Cardiac septum (tissue), 1 donor: ENCODE measurements around the gene MCEE. TPM values are rescaled to one million over a fixed set of nuclear protein-coding genes. Genes with fewer than 3 reads are reported as not detected.
"Not testable (repeated sequence)": the region's sequence is repeated elsewhere in the genome, so short reads cannot be mapped to it uniquely, and the experiment has no call there.

Experiments used
- DNase-seq: peaks from one replicate; pipeline ENCODE4 v3.0.0-alpha.2; 2020; ENCODE audit warnings: low spot score
- intact Hi-C: fragments of 100-400 bp; cut with DNase I; formaldehyde crosslinking; loops from one replicate; pipeline ENCODE4 v1.14.0; 2022
- total RNA-seq: library from RNA; stranded (reverse); fragmentation: NEBNext Ultra II Directional; extraction: Animal tissue kit (Norgen Biotek cat#: 25700); gene quantifications from one replicate; pipeline ENCODE4 v1.2.1, GENCODE V29; 2021
- donor health status: DM: no; HTN: no; CAD: no.

Gene MCEE
- total RNA-seq, 1 donor from 2014 or later = 26.3 TPM

DNA sequence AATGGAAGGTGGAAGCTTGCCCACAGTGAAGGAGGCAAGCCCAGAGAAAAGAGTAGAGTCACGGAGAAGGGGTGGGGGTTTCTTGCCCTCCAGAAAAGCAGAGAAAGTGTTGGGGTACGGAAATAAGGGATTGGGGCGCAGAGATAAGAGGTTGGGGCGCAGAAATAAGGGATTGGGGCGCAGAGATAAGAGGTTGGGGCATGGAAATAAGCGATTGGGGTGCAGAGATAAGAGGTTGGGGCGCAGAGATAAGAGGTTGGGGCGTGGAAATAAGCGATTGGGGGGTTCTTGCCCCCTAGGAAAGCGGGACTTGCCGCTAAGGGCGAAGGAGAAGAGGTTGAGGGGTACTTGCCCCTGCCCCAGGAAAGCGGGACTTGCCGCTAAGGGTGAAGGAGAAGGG is 40.6 kb downstream of the MCEE start:
- intact Hi-C loops, DNase-seq: not testable (repeated sequence)

DNA sequence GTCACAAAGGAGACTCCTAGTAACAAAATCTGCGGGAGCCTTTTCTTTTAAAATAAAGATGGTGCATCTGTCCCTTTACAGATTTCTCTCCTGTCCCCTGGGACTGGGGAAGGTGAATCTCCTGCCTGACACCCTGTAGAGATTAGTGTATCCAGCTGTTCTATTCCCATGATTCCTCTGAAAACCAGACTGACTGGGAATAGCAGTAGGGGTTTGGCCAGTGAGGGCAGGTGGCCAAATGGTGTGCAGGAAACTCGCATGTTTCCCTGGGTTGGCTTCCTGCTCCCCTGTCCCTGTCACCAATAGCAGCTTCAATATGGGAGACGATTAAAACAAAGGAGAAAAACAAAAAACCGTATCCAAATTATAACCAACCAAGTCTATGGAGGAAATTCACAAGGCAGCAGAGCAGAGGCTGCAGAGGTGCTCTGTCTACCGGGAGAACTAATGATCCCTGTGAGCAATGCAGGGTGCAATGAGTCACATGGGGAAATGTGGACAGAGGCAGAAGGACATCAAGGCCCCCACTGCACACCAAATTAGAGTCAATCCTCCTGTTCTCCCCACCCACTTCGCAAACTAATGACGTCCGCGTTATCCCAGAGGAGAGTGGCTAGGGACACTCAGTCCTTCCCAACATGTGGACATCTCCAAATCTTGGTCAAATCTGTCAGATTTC is 44.6 kb downstream of the MCEE start:
- intact Hi-C loops = not testable (repeated sequence)

DNA sequence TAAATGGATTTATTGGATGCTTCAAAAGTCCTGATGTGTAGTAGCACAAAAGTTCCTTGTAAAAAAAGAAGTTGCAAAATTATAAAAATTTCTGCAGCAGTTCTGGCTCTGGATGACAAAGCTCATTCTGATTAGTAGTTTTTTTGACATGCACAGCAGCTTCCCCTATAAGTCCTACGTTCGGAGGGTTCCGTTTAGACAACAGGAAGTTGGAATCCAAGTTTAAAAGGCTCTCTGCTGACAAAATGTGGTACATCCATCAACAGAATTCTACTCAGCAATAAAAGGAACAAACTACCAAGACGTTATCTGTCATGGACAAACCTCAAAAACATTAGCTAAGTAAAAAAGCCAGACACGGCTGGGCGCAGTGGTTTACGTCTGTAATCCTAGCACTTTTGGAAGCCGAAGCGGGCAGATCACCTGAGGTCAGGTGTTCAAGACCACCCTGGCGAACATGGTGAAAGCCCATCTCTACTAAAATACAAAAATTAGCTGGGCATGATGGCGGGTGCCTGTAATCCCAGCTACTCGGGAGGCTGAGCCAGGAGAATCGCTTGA is 46.2 kb downstream of the MCEE start:
- DNase-seq, intact Hi-C loops: not testable (repeated sequence)

More for the DNA sequence above, 44.6 kb downstream of the MCEE start:
- not testable (repeated sequence) for DNase-seq

DNA sequence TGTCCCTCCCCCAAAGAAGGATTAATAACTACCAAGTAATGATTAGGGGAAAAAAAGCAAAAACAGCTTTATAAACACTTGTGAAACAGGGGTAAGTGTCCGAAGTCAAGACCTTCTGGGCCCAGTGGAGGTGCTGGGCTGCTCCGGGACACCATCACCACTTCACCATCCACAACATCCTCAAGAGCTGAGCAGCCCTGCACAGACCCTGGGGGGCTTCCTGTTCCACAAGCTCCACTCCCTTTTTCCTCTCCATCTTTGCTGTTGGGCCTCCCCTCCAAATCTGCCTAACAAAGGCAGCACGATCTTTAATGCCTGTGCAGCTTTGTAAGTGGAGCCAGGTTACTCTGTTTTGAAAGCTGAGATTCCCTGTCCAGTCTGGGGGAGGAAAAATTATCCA is 46.7 kb downstream of the MCEE start:
- DNase-seq, intact Hi-C loops: not testable (repeated sequence)

DNA sequence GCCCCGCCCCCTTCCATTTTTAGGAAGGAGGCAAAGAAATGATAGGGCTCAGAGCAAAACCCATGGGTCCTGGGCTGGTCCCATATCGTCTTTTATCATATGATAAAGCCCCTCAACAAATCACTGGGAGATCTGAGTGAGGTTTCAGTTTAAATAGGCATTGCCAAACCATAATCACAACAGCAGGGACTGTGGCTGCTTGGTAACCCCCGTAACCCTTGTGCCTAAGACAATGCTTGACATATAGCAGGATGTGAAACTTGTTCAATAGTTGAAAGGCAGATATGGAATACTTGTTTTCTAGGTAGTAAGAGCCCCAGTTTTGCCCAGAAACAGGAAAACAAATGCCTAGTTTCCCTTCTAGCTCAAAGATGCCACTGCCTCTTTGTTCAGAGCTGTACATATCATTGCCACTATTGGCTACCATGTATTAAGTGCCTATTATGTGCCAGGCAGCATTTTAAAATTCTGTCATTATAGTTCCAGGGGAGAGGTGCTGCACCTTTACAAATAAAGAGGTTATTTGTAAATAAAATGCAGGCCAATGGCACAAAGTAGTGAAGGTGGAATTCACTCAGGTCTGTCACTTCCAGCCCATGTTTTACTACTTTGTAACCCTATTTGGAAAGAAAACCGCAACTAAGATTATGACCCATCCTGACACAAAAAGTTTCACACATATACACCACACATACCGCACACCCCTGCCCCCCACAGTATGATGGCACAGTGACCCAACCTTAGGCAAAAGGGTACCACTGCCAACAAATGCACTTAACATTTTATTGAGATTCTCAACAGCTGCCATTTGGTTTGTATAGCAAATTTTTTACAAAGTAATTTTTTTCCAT is 47.4 kb downstream of the MCEE start:
- intact Hi-C loops = no loop called here
- no peak for DNase-seq

DNA sequence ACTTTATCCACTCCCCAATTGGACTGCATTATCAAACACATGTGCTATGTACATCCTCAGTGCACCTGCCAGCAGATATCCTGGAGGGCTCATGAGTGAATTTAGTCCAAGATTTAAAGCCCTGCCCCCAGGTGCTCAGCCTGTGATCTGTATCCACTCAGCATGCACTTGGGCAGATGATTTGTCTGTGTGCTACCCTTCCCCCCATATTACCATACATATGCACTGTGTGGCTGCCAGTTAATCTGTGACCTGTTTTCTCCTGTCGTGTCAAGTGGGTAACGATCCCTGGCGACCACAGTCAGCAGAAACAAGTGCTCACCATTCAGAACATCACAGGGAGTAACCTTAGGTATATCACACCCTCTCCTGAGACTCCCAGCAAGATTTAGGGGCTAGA is 51.4 kb downstream of the MCEE start:
- intact Hi-C loops = no loop called here
- DNase-seq = no peak

DNA sequence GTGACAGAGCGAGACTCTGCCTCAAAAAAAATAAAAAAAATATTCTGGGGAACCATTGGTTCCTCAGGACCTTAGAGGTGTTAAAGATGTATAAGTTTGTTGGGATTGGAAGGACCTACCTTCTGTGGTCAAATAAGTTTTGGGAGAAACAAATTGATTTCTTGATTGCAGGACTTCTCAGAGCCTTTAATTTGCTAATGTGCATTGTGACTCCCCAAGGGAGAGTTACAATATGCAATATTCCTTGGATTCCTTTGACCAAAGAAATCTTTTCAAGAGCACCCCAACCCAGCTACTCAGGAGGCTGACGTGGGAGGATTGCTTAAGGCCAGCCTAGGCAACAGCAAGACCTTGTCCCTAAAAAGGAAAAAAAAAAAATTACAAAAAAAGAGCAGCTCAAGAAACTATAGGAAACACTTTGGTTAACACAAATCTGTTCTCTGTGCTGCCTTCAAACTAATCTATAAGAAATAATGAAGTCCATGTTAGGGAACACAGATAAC is 55.1 kb downstream of the MCEE start:
- intact Hi-C loops = no loop called here
- no peak for DNase-seq

DNA sequence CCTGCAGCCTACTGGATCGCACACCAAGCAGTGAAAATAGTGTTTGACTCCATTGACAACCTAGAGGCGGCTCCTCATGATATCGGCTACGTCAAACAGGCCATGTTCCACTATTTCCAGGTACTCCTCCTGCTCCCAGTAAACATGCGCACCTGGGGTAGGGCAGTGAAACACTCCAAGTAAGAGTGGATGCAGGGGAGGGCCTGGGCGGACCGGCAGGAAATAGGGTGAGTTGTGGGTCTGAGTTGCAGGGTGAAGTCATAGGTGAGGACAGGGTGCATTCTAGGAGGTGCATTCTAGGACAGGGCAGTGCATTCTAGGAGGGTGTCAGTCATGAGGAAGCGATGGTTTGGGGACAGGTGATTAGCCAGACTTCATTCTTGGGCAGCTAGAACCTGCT is 56.6 kb downstream of the MCEE start:
- intact Hi-C loops = no loop called here
- DNase-seq = no peak

DNA sequence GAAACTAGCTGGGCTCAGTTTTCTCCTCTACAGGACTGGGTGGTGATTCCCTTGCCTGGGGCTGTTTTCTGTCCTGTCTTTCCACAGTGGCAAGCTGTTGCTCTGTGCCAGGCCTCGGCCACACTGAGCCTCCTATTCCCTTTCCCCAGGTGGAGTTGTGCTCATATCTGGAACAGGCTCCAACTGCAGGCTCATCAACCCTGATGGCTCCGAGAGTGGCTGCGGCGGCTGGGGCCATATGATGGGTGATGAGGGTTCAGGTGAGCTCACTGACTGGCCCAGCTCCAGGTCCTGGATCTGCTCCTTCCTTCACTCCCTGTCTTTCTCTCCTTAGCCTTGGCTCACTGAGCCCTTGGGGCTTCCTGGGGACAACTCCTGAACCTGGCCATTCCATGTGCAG is 57.5 kb downstream of the MCEE start:
- no peak for DNase-seq

DNA sequence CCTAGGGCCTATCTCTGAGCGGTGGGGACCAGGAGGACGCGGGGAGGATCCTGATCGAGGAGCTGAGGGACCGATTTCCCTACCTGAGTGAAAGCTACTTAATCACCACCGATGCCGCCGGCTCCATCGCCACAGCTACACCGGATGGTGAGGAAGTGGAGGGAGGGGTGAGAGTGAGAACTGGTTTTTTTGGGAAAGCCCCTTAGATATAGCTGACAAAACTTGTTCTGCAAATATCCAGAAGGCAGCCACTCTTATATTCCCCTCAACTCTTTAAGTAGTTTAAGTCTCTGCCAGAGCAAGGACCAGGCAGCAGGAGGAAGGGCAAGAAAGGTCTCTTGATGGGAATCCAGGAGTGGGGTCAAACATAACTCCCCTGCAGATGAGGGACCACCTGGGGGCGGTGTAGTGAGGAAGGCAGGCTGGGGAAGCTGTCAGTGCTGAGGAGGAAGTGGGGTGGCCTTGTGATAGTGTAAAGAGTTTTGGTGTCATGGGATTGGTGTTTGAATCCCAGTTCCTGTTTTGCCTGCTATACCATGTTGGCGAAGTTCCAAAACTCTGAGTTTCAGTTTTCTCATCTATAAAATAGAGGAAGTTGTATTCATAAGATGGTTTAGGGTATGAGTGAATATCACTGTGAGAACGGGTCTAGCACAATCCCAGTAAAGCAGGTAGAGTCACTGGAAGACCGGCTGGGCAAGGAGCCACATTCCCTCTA is 58.2 kb downstream of the MCEE start:
- intact Hi-C loops = no loop called here
- no peak for DNase-seq

More for the DNA sequence above, 57.5 kb downstream of the MCEE start:
- intact Hi-C loops = no loop called here

DNA sequence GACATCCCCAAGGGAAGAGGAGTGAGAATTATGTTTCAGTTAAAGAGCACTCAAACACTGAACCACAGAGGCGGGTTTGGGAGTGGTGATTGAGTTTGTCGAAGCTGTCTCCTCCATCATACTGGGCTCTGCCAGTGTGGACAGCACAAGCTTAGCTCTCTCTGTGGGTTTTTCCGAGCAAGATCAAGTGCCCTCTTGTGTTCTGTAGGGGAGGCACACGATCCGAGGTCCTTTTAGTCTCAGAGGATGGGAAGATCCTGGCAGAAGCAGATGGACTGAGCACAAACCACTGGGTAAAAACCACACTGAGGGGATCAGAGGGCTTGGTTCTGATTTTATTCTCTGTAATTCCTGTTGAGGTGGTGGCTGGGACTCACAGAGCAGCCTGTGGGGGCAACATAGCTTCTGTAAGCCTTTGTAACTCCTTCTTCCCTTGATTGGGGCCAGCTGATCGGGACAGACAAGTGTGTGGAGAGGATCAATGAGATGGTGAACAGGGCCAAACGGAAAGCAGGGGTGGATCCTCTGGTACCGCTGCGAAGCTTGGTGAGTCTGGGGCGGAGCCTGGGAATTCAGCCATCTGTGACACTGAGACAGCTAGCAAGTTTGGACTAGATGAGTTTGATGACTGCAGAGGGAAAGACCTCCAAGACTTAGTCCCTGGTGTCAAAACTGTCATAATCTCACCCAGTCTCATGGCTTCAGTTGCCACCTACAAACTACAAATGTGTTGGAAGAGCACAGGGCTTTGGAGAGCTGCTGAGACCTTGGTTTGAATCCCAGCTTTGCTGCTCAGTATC is 59.5 kb downstream of the MCEE start:
- DNase-seq = no peak

DNA sequence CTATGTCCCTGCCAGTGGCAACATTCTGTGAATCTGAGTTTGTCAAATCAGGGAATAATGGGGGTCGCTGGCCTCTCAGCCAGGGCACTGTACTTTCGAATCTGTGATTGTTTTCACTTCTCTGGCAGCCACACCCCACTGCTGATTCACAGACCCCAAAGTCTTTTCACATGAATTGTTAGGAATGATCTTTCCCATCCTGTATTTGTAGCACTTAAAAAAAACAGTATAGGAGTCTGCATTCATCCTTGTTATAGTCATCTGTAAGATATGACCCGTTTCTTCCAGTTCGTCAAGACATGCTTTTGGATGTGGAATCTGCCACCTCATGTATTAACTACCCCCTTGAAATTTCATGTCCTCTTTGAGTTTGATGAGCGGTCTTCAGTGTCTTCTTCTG is 60.7 kb downstream of the MCEE start:
- intact Hi-C loops = loop anchor here (5.0 kb wide), 1 partner anchor 77 kb away; the partner anchor contains the start of gene TEX261
- DNase-seq = no peak

More for the DNA sequence above, 59.5 kb downstream of the MCEE start:
- intact Hi-C loops = no loop called here

DNA sequence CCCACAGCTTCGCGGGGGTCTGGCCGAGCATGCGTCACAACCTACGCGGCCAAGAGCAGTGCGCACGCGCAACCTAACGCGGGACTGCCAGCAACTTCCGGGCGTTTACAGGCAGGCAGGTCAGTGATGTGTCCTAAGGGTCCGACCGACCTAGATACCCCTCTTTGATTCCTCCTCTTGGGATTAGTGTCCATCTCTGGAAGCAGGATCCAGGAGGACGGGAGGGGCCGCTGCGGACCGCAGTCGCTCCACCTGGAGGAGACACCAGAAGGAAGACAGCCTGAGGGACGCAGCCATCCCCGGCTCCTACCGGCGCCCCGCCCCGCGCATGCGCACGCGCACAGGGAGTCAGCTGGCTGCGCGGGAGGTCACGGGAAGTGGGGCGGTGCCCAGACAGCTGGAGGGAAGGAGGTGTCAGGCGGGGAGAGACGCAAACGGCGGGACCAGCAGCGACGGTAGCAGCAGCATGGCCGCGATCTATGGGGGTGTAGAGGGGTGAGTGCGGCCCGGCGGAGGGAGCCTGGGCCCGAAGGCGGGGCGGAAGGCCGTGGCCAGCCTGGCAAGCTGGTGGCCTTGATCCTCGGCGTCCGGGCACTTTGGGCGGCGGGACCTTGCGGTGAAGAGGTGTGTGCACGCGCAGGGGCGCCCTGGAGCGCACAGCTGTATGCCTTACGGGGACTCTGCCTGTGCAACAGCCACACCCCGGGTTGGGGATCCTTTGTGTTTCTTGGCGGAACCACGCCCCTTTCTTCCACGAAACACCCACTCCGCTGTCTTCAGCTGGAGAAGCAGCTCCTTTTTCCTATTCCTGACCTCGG is 61.6 kb downstream of the MCEE start, which contains the start of gene NAGK:
Gene NAGK, plus strand, starts transcription at position 431 of the 818 bp plus-strand sequence. Its CDS starts 36 bp downstream, at position 467.
- intact Hi-C loops = loop anchor here (1.0 to 5.0 kb wide), 2 partner anchors 62 to 76 kb away; partner anchors contain the start of genes MCEE, MPHOSPH10 and TEX261
- DNase-seq = peak; percentile 98

DNA sequence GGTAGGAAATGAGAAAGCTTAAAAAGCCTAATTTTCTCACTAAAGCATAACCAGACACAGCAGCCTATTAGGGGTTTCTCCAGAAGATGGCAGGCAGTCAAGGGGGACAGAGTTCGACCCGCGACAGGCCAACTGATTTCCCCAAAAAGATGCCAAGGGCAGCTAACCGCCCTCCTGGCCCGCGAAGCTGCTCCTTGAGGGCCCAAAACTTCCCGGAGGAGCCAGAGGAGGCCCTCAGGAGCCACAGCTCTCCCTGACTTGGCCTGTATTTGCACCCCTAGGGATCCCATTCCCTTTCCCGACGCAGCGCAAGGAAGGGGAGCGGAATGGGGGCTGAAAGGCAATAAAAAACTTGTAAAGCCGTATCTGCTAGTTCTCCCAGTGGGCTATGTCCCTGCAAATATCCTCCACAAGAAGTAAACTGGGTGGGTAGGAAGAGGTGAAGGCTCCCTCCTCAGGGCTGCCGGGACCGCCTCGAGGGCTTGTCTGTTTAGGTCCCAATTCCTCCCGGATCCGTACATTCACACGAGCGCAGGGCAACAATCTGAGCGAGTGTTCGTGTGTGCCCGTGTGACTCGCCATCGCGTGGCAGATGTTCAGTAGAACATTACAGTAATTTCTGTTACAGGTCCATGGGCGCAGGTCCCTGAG is 62.3 kb downstream of the MCEE start:
- DNase-seq = no peak
- intact Hi-C loops = loop anchor here (1.0 to 5.0 kb wide), 2 partner anchors 63 to 75 kb away; partner anchors contain the start of genes MCEE, MPHOSPH10 and TEX261

DNA sequence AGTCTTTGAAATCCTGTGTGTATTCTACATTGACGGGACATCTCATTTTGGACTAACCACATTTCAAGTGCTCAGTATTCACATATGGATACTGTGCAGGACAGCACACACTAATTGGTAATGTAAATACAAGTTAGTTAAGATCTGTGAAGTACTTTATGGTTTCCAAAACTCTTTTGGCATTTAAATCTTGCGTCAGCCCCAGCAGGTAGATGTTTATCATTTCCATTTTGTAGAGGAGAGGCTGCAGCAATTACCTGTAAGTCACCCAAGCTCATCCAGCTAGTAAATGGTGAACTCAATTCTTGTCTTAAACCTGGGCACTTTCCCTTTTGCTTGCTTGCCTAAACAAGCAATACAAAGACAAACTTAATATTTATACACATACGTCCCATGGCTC is 63.2 kb downstream of the MCEE start:
- no peak for DNase-seq
- intact Hi-C loops = loop anchor here (5.0 kb wide), 1 partner anchor 75 kb away; the partner anchor contains the start of gene TEX261

DNA sequence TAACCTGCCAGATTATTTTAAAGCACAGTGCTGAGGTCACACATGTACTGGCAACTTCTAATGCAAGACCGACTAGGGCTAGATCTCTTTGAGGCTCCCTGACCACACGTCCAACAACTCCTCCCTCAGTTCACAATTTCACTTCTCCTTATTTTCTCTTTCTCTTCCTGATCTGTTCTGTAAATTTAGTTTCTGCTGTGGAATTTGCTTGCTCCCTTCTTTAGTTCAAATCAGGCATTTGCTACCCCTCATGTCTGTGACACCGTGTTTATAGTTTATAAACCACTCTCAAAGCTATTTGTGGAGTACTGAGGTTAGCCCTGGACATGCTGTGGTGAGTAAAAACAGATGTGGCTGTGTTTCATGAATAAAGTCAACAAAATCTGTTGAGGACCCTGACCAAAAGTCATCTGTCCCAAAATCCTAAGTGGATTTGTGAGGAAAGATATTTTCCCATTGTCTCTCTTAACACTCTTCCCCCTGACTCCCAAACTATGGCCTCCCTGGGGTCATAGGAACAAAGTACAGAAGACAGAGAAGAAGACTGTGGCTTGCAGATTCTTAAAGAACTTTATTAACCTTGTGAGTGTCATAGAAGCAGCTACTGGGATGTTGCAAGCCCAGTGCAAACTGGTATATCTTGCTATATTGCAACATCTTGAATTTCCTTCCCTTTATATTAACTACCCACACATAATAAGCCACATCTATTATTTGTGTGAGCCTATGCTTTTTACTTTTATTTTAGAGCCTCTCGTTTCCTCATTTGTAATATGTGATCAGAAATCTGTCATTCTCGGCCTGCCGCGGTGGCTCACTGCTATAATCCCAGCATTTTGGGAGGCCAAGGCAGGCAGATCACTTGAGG is 65.0 kb downstream of the MCEE start:
- intact Hi-C loops = loop anchor here (5.0 kb wide), 1 partner anchor 73 kb away; the partner anchor contains the start of gene TEX261
- no peak for DNase-seq
